Gastroesophageal sphincter (tissue), 4 donors: Measurements from ENCODE around the gene APP. TPM values are rescaled to one million over a fixed set of nuclear protein-coding genes. Genes with fewer than 3 reads are reported as not detected.
"Not testable (repeated sequence)": the region's sequence is repeated elsewhere in the genome, so short reads cannot be mapped to it uniquely, and the experiment has no call there.

Experiments used
- ATAC-seq: fragments of 150-250 bp; one replicate; pipeline ENCODE4 v1.9.1; 2016; ENCODE audit warnings: mild to moderate bottlenecking, moderate library complexity
- H3K27ac ChIP-seq, 4 donors: fragments of 200-600 bp; sonication (generic) in 3 of 4; 1 replicate in 3 of 4; 2 replicates in 1 of 4; pipeline ENCODE4 v1.5.1; 2016 to 2019
- H3K27me3 ChIP-seq: fragments of 200-600 bp; sonication (generic); one replicate; pipeline ENCODE4 v1.5.1; 2019
- H3K36me3 ChIP-seq, 2 donors: fragments of 200-600 bp; sonication (generic); one replicate each; pipeline ENCODE4 v1.5.1; 2019; ENCODE audit warnings: control low read depth in 1 of 2
- H3K4me1 ChIP-seq, 3 donors: fragments of 200-600 bp; sonication (generic); 1 replicate in 2 of 3; 2 replicates in 1 of 3; pipeline ENCODE4 v1.5.1; 2016 to 2019; ENCODE audit warnings: control low read depth in 2 of 3
- H3K4me3 ChIP-seq, 2 donors: fragments of 200-600 bp; sonication (generic); one replicate each; pipeline ENCODE4 v1.5.1; 2019; ENCODE audit warnings: mild to moderate bottlenecking in 1 of 2, moderate library complexity in 1 of 2
- H3K9me3 ChIP-seq, 3 donors: fragments of 200-600 bp; sonication (generic); one replicate each; pipeline ENCODE4 v1.5.1; 2017 to 2019; ENCODE audit warnings: control low read depth in 2 of 3
- EP300 ChIP-seq: sonication (generic); formaldehyde crosslinking; IDR thresholded peaks from one replicate; pipeline ENCODE4 v1.6.1; 2017; ENCODE audit warnings: antibody characterized with exemption, mild to moderate bottlenecking
- POLR2A ChIP-seq, 2 donors: fragments of 450-650 bp; IDR thresholded peaks; one replicate each; pipeline ENCODE4 v1.6.1; 2017; ENCODE audit warnings: antibody characterized with exemption in 2 of 2, mild to moderate bottlenecking in 2 of 2, moderate library complexity in 1 of 2
- POLR2AphosphoS5 ChIP-seq: sonication (generic); formaldehyde crosslinking; IDR thresholded peaks from one replicate; pipeline ENCODE4 v1.6.1; 2017; ENCODE audit warnings: antibody characterized with exemption
- WGBS, 2 donors: methylation state at CpG; one replicate each; pipeline ENCODE4 v1.1.5; 2018; ENCODE audit warnings: low coverage in 1 of 2; 5-methylcytosine and 5-hydroxymethylcytosine counted together
- total RNA-seq, 4 donors: library from RNA; depleted of rRNA; stranded (reverse); fragments of >200 nt; gene quantifications; one replicate each; pipeline ENCODE4 v1.1.0, GENCODE V29; 2016
- TF ChIP-seq, protein P1 (sequence below), 4 experiments: fragments of 200-600 bp in 2 of 4; fragments of 450-650 bp in 2 of 4; sonication (generic) in 1 of 4; IDR thresholded peaks; one replicate each; pipeline ENCODE4 v1.5.1; 2017 to 2019; ENCODE audit warnings: antibody characterized with exemption in 4 of 4, mild to moderate bottlenecking in 2 of 4, moderate library complexity in 2 of 4

Gene APP
- total RNA-seq, 4 donors from 2014 or later, result 282 to 724 (median 545) TPM

GRCh38 chr21:26032263-26032662, 138.3 kb downstream of the APP start:
- no peak overlapping the region for H3K27ac ChIP-seq
- no peak overlapping the region for H3K4me3 ChIP-seq
- H3K27me3 ChIP-seq, result no peaks in the 10 kb centered on the region
- WGBS, 2 donors, result 67 to 74% methylated on average over 2 of the region's 2 CpGs
- H3K9me3 ChIP-seq, result no peaks in the 10 kb centered on the region
- H3K36me3 ChIP-seq, result no peaks in the 10 kb centered on the region
- H3K4me1 ChIP-seq, result peaks cover 0 to 6% (median 0%) of the 10 kb centered on the region in 3 donors
- no peak for TF ChIP-seq EP300
- no peak for TF ChIP-seq POLR2A (IDR thresholded peaks at IDR 0.05)
- TF ChIP-seq POLR2AphosphoS5, result no peak
- TF ChIP-seq, protein P1, sequence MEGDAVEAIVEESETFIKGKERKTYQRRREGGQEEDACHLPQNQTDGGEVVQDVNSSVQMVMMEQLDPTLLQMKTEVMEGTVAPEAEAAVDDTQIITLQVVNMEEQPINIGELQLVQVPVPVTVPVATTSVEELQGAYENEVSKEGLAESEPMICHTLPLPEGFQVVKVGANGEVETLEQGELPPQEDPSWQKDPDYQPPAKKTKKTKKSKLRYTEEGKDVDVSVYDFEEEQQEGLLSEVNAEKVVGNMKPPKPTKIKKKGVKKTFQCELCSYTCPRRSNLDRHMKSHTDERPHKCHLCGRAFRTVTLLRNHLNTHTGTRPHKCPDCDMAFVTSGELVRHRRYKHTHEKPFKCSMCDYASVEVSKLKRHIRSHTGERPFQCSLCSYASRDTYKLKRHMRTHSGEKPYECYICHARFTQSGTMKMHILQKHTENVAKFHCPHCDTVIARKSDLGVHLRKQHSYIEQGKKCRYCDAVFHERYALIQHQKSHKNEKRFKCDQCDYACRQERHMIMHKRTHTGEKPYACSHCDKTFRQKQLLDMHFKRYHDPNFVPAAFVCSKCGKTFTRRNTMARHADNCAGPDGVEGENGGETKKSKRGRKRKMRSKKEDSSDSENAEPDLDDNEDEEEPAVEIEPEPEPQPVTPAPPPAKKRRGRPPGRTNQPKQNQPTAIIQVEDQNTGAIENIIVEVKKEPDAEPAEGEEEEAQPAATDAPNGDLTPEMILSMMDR (IDR thresholded peaks at IDR 0.05), result no peak
- no peak for ATAC-seq

DNA sequence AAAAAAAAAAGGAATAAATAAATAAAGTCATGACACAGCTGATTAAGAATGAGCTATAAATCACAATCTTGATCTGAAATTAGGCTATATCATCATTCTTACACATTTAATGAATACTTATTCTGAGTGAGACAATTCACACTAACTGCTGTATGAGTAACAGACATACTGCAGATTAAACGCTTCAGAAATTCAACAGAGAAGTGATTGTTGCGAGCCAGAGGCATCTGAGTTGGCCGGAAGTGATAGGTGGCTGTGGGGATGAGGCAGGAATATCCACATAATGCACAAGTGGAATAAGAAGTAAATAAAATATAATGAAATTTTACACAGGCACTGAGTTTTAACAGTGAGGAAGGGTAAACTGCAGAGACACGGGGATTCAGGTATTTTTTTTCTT, 142.4 kb downstream of the APP start:
- 77 to 84% methylated on average over 4 of the region's 4 CpGs for WGBS, 2 donors
- peaks cover 0 to 26% (median 0%) of the 10 kb centered on the region in 3 donors for H3K4me1 ChIP-seq
- TF ChIP-seq, protein P1 (IDR thresholded peaks at IDR 0.05), result no peak
- TF ChIP-seq POLR2AphosphoS5 (no peak), POLR2A (IDR thresholded peaks at IDR 0.05) (no peak), EP300 (no peak)
- no peaks in the 10 kb centered on the region for H3K36me3 ChIP-seq
- no peaks in the 10 kb centered on the region for H3K27me3 ChIP-seq
- no peaks in the 10 kb centered on the region for H3K9me3 ChIP-seq
- H3K4me3 ChIP-seq, result no peak overlapping the region
- no peak for ATAC-seq
- H3K27ac ChIP-seq, result no peak overlapping the region

DNA sequence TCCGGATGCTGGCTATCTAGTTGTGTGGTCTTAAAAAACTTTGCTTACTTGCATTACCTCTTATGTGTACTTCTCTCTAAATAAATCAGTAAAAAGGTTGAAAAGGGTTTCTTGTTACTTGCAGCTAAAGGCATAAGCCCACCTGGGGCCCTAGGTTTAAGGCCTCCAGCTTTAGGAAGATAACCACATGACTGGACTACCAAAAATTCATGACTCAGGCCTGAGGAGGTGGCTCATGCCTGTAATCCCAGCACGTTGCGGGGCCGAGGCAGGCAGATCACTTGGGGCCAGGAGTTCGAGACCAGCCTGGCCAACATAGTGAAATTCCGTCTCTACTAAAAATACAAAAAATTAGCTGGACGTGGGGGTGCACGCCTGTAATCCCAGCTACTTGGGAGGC, 142.9 kb downstream of the APP start:
- H3K9me3 ChIP-seq, result no peaks in the 10 kb centered on the region
- no peak for ATAC-seq
- H3K27ac ChIP-seq, result no peak overlapping the region
- peaks cover 0 to 26% (median 0%) of the 10 kb centered on the region in 3 donors for H3K4me1 ChIP-seq
- H3K36me3 ChIP-seq, result no peaks in the 10 kb centered on the region
- H3K27me3 ChIP-seq, result no peaks in the 10 kb centered on the region
- H3K4me3 ChIP-seq, result no peak overlapping the region
- no peak for TF ChIP-seq EP300
- TF ChIP-seq, protein P1 (IDR thresholded peaks at IDR 0.05), result no peak
- no peak for TF ChIP-seq POLR2AphosphoS5
- WGBS, 2 donors, result 88 to 92% methylated on average over 3 to 8 of the region's 8 CpGs

GRCh38 chr21:26025536-26026512, 144.7 kb downstream of the APP start:
- H3K36me3 ChIP-seq, result peaks cover 0 to 11% of the 10 kb centered on the region in 2 donors
- peaks cover 0 to 26% (median 0%) of the 10 kb centered on the region in 3 donors for H3K4me1 ChIP-seq
- H3K9me3 ChIP-seq, result no peaks in the 10 kb centered on the region
- no peak overlapping the region for H3K4me3 ChIP-seq
- no peak overlapping the region for H3K27ac ChIP-seq
- ATAC-seq, result no peak
- WGBS, 2 donors, result 61 to 71% methylated on average over 9 of the region's 9 CpGs
- no peak for TF ChIP-seq EP300
- no peak for TF ChIP-seq POLR2AphosphoS5
- TF ChIP-seq POLR2A (IDR thresholded peaks at IDR 0.05), result no peak
- H3K27me3 ChIP-seq, result no peaks in the 10 kb centered on the region

DNA sequence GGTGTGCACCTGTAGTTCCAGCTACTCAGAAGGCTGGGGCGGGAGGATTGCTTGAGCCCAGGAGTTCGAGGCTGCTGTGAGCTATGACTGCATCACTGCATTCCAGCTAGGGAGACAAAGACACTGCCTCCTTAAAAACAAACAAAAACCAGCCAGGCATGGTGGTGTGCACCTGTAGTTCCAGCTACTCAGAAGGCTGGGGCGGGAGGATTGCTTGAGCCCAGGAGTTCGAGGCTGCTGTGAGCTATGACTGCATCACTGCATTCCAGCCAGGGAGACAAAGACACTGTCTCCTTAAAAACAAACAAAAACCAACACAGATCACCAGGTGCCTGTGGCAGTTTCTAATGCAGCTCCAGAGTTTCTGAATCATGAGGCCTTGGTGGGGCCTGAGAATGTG, 147.2 kb downstream of the APP start:
- not testable (repeated sequence) for H3K4me3 ChIP-seq, H3K27me3 ChIP-seq, H3K9me3 ChIP-seq, H3K27ac ChIP-seq, ATAC-seq
- H3K36me3 ChIP-seq, result peaks cover 0 to 20% of the 10 kb centered on the region in 2 donors
- WGBS, 2 donors, result 40 to 94% methylated on average over 1 to 2 of the region's 4 CpGs
- H3K4me1 ChIP-seq, result peaks cover 0 to 26% (median 0%) of the 10 kb centered on the region in 3 donors

DNA sequence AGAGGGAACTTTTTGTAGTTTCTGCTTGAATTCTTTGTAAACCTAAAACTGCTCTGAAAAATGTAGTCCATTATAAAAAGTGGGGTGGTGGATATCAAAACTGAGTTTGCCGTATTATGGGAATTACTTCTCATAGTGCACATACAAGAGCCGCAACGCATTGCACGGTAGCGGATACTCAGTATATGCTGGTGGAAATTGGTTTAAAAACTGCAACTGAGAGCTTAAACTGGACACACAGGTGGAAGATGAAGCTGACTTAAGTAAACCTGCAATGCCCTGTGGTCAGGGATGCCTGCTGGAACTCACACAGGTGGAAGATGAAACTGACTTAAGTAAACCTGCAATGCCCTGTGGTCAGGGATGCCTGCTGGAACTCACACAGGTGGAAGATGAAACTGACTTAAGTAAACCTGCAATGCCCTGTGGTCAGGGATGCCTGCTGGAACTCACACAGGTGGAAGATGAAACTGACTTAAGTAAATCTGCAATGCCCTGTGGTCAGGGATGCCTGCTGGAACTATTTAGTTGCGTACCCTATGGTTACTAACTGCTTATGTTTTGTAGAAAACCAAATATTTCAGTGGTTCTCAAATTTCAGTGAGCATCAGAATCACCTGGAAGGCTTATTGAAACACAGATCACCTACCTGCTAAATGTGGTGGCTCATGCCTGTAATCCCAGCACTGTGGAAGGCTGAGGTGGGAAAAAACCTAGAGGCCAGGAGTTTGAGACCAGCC, 147.8 kb downstream of the APP start:
- ATAC-seq, H3K9me3 ChIP-seq, H3K4me3 ChIP-seq, H3K27ac ChIP-seq, H3K27me3 ChIP-seq: not testable (repeated sequence)
- 100% methylated on average over 5 of the region's 6 CpGs; no CpG with 5 or more reads in 1 of the 2 donors for WGBS, 2 donors
- H3K36me3 ChIP-seq, result peaks cover 0 to 20% of the 10 kb centered on the region in 2 donors
- H3K4me1 ChIP-seq, result peaks cover 0 to 25% (median 0%) of the 10 kb centered on the region in 3 donors
